ENCODE measurements around the gene GPATCH4.

DNA sequence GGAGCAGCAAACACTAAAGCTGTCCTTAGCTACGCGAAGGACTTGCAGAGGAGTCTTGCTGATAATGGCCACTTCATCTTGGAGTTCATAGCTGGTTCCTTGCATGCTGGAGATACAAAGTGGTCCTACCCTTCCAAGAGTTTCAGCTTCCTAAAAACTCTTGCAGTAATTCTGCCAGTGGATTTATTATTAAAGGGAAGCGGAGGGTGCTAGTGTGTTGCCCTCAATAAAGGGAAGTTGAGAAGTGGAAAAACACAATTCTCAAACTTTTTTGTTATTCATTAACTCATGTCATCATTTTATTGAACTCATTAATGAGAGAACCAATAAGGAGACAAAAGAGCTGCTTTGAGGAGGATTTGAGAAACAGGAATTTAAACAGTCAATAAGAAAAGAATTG, 11.4 kb upstream of the GPATCH4 start:
- no peak for TF ChIP-seq POLR2AphosphoS5 (IDR thresholded peaks at IDR 0.05; ENCODE audit: low read depth, low read length)
- TF ChIP-seq POLR2A (IDR thresholded peaks at IDR 0.05; ENCODE audit: low read depth, low read length): no peak

Data from GM12892 (cell line).